SKM-1 treated with dmso at 0.1 percent for 144 hours (cell line): ENCODE measurements around the gene TRIM43B.
"Not testable (repeated sequence)": the region's sequence is repeated elsewhere in the genome, so short reads cannot be mapped to it uniquely, and the experiment has no call there.

ENCODE experiments used
- DNase-seq: peaks from one replicate; lab custom pipeline; 2025; ENCODE audit not compliant: unreplicated experiment; lab: John Stamatoyannopoulos, UW

The TRIM43B gene

DNA sequence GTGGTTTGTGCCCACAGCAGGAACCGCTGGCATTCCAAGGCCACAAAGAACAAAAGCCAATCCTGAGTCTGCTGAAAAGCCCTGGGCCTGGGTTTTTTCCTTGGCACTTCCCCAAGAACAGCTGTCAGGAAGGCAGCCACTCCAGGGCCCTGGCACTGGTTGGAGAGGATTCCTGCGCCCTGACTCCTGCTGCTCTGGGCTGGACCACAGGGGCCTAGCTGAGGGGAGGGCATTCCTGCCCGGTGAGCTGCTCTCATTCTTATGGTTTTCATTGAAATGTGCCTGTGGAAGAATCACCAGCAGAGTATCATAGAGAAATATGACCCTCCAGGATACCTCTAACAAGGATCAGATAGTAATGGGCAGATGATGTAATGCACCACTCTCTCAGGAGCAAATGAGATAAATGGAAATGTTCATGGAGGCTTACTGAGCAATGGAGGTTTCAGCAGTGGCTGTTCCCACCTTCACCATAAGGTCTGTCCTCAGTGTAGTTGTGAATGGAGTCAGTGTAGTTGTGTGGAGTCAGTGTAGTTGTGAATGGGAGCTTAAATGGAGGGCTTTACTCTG lies 50.0 kb downstream of the TRIM43B start:
- not testable (repeated sequence) for DNase-seq

DNA sequence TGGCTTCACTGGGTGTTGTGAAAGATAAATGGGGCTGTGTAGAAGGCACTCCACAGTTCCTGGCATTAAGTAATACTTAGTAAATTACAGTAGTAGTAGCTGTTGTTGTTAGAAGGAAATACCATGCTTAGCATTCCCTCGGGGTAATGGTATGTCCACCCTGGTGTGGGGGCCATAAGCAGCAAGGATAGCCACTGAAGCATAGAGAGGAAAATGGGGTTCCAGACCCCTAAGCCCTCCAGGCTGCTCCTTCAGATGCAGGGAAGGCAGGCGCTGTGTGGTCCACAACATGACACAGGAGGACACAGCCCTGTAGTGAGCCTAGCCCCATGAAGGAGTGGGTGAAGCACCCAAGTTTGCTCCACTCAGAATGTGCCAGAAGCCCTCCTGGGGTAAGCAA lies 50.6 kb downstream of the TRIM43B start:
- DNase-seq, result not testable (repeated sequence)

DNA sequence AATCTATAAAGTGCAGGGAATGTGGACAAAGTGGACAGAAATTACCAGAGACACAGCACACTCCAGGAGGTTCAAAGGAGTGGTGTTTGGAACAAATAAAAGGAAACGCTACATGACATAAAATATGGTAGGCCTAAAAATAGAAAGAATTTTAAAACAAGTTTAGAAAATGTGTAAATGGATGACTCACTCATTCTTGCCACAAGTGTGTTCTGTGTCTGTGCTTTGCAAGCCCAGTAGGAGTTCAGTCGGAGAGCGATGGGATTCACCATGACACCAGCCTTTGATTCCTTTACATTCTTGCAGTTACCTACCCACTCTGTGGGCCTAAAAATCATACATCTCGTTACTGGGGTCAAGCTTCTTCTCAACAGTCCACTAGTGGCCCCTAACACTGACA lies 51.2 kb downstream of the TRIM43B start:
- DNase-seq, result not testable (repeated sequence)

DNA sequence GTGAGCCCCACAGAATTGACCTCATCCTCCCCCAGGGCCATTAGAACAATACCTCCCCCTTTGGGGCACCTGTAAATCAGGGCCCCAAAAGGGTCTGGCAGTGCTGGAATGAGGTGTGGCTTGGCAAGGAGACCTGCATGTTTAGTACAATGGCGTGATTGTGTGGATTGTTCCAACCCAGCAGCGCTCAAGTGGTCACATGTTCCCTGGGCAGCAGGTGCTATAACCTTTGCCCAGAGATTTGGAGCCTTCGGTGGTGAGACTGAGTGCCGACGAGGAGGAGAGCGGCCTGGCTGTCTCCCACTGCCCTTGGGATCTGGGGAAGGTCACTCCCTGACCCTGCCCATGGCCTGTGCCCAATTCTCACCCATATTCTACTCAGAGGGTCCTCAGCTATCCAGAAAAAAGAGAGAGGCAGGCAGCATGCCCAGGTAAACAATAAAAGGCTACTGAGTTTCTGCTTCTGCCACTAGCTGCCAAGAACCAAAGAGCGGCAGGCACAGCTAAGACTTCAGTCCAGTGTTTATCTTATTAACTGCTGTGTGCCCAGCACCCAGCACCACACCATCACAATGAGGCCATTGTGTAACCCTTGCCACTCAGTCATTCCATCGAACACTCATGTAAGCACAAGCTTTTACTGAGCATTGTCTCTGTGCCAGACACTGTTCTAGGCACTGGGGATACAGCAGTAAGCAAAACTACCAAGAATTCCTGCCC lies 54.6 kb downstream of the TRIM43B start:
- DNase-seq, result not testable (repeated sequence)

GRCh38 chr2:95427196-95427867 lies 57.2 kb downstream of the TRIM43B start:
- not testable (repeated sequence) for DNase-seq
